Vagina (tissue), 2 donors: ENCODE data around the gene GFOD1.

Source experiments
- CTCF ChIP-seq, 3 experiments: fragments of 450-650 bp in 2 of 3; fragments of 200-600 bp in 1 of 3; sonication (generic) in 1 of 3; IDR thresholded peaks; one replicate each; pipeline ENCODE4 v1.5.1; 2017 to 2019; ENCODE audit warnings: antibody characterized with exemption in 3 of 3, mild to moderate bottlenecking in 2 of 3, moderate library complexity in 2 of 3
- POLR2AphosphoS5 ChIP-seq, 2 donors: sonication (generic); formaldehyde crosslinking; IDR thresholded peaks; one replicate each; pipeline ENCODE4 v1.9.0; 2017; ENCODE audit warnings: antibody characterized with exemption in 2 of 2, mild to moderate bottlenecking in 2 of 2, low read depth in 1 of 2; ENCODE audit not compliant: insufficient read depth in 1 of 2

- TF ChIP-seq CTCF (IDR thresholded peaks at IDR 0.05): no peak
- TF ChIP-seq POLR2AphosphoS5 (IDR thresholded peaks at IDR 0.05; ENCODE audit: insufficient read depth in 1 of 2, low read depth in 1 of 2): no peak
These were observed 80.1 kb downstream of the GFOD1 start for GRCh38 chr6:13407368-13407708.
